ENCODE results near the gene THAP4.

DNA sequence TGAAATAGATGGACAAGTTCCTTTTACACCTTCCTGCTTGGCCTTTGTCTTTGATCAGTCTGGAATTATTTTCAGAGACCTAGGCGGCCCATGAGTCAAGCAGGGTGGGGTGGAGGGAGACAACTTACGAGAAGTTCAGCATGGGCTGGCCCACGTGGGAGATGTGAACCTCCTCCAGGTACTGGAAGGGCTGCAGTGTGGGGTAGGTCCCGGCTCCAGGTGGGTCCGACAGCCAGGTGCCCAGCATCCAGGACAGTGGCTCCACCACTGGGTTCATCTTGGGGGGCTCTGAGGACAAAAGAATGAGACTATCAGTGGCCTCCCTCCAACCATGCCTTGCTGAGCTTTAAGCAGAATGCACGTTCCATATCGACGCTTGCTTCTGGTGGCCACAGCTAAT, 30.8 kb downstream of the THAP4 start:
- TF ChIP-seq GATA2 (IDR thresholded peaks at IDR 0.05; ENCODE audit: low read depth, low read length) (no peak), GATA3 (IDR thresholded peaks at IDR 0.05; ENCODE audit: low read depth, low read length) (no peak)

Measured in SH-SY5Y (cell line).